GM21619 (cell line): ENCODE measurements around the gene MEIS1.

ENCODE experiments used
- ATAC-seq: cut with Tn5 transposase; IDR thresholded peaks from one replicate; pipeline ENCODE4 v1.9.1; 2021; ENCODE audit not compliant: unreplicated experiment

Gene MEIS1

DNA sequence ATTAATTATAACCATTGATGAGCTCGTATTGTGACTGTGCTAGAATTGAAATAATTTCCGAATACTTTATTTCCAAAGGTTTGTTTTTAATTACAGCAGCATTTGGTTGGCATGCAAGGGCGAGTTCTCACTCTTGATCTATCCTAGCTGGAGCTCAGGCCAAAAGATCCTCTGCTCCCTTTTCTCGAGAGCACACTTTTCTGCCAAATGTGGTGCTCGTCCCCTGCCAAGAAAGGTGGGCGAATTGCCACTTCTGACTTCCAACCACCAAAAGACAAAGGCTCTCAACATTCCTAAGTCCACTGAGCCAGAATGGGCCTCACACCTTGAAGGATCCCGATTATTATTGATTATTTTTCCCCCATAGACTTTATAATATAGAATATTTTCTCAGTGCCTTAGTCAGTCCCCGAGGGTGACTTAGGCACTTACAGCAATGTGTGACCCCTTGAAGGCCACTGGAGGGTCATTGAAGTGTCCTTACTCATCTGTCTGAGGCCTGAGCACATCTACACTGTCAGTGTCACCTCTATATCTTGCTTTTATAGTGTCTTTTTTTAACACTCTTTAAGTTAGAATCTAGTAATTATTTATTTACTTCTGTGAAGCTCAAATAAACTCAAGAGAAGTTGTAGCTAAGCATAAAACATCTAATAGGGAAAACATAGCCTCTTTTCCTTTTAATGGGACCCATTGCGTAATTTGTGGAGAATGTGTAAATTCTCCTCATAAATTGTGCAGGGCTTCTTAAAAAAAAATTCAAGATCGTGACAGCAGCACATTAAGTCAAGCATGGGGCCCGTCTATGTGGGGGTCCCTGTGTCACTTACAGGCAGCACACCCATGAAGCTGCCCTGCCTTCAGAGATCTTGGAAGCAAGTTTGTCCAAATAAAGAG, 98.3 kb downstream of the MEIS1 start:
- ATAC-seq, result no peak

DNA sequence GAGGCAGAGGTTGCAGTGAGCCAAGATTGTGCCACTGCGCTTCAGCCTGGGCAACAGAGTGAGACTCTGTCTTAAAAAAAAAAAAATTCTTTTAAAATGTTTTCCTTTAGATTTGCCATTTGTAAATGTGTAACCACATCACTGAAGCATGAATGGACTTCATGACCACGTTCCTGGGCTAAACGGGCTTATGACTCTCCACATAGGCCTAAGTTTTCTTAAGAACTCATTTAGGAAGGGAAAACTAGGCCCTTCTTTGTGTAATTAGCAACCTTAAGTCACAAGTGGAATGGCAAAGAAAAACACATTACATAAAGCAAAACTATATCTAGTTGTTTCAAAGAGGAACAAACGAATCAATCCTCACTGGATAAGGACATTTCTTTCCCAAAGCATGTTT, 99.5 kb downstream of the MEIS1 start:
- no peak for ATAC-seq

DNA sequence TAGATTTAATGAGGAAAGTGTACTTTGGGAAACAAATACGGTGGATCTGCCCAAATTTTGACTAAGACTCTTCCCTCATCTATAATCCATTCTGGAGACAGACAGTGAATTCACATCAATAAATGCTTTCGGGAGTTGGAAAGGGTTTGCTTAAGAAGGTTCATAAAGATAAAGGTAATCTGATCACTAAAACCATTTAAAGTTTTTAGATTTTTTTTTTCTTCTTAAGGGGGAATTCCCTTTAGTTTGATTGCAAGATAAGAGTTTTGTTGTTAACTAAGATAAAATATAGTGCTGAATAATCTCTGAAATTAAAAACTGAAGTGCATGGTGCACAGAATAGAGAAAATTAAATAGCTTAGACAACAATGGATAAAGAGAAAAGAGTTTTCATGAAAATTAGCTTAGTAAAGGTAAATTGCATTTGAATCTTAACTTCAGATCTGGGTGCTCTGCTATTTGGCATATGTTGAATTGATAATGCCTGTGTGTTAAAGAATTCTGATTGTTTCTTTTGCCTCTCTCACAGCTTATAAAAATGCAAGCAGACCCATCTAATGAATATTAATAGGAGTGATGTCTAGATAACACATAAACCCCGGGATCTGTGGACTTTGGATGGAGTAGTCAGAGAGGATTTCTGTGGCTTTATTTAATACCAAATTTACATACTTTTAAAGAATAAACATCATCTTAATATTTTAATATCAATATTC, 100.8 kb downstream of the MEIS1 start:
- ATAC-seq, result no peak

DNA sequence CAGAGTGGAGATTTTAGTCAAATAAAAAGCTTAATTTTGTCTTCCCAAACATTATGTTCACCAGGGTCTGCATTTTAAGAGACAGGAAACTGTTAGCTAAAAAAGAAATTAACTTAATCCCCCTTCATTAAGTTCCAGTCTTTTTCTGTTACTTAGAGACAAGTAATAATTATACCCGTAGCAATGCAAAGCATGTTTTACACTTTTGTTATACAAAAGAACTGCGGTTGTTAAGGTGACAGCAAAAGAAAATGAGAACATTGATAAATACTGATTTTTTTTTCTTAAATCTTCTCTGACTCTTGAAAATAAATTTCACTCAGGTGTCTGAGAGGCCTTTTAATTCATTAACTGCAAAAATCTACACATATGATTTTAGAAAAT, 101.4 kb downstream of the MEIS1 start:
- ATAC-seq, result no peak

DNA sequence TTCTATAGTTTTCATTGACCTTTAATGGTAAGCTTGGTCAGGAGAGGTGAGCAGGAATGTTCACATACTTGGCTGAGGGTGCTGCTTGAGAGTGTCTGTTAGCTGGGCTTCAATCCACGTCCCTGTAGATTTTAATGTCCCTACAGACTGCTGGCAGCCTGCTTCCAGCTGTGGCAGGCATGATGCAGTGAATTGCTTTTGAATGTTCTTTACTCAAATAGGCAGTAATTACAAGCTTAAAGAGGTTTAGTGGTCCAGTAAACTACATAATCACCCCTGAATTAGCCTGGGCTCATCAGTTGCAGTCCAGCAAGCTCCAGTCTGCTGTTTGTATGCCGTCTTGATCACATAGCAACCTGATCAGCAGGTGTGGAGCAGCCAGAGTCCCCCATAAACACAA, 102.1 kb downstream of the MEIS1 start:
- no peak for ATAC-seq

DNA sequence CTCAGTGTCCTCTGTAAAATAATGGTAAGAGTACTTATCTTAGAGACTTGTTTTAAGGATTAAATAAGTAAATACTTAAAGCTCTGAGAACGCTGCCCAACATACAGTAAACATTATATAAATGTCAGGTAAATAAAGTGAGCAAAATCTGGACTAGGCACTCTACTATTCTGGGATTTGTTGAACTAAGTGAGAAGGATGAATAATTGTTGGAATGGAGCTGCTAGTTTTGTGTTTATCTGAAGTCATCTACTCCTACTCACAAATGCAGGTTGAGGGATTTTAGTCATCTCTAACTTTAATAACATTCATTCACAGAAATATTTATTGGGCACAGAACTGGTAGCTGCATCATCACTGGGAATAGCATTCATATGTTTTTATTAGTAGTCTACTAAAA, 103.4 kb downstream of the MEIS1 start:
- no peak for ATAC-seq

DNA sequence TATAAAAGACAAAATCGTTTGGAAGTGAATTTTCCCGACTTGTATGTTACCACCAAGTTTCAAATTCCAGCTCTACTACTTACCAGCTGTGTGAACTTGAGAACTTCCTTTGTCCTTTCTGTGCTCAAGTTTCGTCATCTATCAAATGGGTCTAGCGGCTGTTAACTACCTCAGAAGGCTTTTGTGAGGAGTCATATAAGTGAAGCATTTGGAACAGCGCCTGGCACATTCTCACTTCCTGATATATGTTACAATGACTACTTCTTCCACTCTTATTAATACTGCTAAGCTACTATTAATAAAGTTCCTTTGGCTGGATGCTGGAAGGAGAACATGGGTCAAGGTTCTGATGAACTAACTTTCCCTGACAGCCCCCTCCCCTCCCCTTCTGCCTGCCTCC, 104.5 kb downstream of the MEIS1 start:
- no peak for ATAC-seq

DNA sequence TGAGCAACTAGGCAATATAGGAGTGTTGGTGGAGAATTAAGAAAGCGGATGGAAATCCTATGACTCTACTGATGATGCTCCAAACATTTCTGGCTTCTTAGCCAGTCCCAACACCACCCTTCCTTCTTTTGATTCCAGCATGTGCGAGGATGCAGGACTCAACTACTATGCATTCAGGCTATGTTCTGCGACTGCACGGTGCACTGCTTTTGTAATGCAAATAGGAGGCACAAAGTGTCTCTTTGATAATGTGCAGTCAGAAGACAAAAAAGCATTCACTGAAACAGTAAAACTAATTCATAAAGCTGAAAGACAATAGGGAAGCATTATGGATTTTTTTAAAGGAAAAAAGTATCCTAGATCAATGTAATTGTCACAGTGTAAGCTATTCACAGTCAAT, 106.7 kb downstream of the MEIS1 start:
- ATAC-seq, result no peak

DNA sequence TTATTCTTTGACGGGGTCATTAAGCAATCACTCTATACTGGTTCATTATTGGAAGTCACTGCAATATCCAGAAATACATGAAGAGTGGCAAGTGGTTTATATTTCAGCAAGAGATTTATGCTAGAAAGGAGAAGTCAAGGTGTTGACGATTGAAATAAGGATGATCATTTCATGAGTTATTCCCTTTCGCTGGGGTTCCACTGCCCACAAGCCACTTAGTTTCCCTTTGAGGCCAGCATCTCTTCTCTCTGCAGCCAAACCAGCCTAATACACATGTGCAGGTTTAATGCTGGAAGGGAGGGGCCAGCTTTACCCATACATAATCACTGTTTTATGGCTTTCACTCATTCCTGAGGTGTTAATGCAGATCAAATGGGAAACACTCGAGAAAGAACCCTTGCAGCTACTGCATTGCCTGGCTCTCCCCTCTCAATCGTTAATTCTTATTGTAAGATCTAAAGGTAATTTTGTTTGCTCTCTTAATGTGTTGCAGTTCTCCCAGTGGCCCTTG, 108.4 kb downstream of the MEIS1 start:
- no peak for ATAC-seq

DNA sequence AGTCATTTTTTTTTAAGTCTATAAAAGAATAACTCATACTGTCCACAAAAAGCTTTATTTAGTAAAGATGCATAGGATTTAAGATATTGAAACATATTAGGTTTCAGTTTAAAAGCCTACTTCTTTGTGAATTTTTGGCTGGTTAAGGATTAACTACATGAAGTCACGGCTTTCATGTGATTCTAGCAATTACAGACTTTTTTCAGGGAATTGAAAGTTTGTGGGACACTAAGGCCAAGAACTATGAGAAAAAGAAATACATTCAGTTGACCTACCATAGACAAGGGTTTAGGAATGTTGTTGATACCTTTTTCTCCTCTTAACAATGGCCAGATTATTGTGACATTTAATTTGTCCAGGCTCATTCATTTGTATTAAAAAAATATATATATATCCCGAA, 109.3 kb downstream of the MEIS1 start:
- no peak for ATAC-seq

DNA sequence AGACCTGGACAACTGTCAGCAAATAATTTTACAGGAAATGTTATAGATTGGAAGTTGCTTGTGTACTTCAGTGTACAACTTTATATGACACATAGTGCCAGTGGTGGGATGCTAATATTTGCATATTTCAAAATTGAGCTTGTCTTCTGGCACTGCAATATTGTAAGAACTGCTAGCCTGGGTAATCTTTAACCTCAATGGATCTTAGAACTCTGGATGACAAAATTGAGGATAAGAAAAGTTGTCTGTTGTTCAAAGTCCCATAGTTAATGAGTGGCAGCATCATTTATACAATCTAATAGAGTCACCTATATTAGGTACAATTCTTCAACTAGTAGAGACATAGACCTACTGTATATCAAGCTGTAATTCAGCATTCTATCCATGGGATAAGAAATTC, 110.3 kb downstream of the MEIS1 start:
- no peak for ATAC-seq

DNA sequence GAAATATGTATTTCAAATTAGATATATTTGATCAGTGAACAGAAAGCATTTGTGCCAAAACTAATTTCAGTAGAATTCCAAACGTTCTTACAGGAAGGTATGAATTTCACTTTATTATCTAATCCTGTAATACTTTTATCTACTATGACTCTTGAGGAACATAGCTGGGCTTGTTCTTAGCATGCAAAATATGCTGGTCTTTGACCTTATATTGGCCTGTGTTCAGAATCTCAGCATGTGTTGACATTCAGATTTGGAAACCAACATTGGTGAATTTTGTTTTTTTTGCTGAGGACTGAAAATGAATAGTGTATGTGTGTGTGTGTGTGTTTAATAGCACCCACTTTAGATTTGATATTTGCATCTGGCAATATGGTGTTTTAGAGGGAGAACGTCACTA, 112.2 kb downstream of the MEIS1 start:
- ATAC-seq, result no peak

DNA sequence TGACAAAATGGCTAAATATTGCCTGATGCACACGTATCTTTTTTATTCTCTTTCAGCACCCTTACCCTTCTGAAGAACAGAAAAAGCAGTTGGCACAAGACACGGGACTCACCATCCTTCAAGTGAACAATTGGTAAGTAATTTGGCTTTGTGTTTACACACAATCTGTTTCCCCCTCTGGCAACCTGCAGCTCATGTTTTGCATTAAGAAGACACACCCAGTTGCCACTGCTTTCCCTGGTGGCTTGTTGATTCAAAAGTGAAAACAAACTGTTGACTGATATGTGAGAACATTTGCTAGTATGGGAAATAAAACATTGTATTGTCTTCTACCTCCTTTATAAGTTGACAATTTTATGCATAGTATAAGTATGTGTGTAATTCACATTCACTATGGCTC, 113.0 kb downstream of the MEIS1 start:
- no peak for ATAC-seq

DNA sequence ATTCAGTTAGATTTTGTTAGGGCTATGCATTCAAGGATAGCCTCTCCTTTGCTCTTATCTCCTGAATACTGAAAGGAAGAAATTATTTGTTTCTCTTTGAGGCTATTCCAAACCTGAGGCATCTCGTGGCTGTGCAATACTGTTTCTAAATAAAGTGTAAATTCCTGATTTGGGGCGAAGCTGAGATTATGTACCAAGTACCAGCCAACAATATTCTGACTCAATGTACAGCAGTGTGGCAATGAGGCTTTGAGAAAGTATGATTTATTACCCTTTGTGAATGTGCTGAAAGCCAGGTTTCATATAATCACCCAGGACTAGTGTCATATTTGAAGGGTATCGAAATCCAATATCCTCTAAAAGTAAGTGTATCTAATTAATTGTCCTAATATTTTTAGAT, 113.5 kb downstream of the MEIS1 start:
- ATAC-seq, result no peak

DNA sequence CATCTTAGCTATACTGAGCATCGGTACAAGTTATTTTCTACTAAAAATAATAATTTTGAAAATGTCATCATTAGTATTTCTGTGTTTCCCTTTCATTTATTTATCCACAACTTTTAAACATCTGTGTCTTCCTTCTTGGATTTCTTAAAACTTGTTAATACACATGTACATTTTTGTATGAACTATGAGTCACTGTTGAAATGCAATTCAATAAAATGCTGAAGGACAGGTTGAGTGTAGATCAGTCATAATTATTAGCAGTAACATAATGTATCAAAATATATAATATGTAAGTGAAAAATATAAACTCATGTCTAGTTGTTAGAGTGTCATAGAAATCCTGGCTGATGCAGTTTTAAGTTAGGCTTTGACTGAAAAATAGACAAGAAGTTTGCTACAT, 115.9 kb downstream of the MEIS1 start:
- no peak for ATAC-seq

DNA sequence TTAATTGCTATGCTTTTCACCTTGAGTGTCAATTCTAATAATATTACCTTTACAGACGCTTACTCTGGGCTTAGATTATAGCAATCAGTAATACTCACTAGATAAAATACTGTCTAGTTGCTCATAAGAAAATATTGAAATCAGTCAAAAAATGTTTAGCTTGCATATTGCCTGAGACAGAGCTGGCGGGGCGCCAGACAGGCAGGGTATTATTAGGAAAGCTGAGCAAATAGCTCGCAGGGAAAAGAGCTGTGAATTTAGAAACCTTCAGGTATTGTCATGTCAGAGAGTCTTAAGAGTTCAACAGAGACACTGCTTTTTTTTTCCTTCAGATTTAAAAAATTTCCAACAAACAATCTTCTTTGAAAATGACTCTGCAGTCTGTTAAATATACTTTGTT, 118.4 kb downstream of the MEIS1 start:
- ATAC-seq, result no peak

DNA sequence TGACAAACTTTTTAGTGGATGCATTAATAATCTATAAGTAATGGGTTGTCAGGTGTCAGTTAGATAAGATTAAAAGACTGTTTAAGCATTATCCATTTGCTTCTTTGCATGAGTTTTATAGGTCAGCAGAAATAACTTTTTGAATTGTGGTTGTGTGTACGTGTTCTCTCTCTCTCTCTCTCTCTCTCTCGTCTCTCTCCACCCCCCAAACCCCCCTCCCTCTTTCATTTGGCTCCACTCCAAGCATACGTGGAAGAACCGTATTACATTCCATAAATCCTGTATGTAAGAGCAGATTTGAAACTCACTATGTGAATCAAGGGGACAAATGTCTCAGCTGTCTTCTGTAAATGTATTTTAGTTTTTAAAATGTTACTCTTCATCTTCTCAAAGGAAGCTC, 120.2 kb downstream of the MEIS1 start:
- no peak for ATAC-seq

DNA sequence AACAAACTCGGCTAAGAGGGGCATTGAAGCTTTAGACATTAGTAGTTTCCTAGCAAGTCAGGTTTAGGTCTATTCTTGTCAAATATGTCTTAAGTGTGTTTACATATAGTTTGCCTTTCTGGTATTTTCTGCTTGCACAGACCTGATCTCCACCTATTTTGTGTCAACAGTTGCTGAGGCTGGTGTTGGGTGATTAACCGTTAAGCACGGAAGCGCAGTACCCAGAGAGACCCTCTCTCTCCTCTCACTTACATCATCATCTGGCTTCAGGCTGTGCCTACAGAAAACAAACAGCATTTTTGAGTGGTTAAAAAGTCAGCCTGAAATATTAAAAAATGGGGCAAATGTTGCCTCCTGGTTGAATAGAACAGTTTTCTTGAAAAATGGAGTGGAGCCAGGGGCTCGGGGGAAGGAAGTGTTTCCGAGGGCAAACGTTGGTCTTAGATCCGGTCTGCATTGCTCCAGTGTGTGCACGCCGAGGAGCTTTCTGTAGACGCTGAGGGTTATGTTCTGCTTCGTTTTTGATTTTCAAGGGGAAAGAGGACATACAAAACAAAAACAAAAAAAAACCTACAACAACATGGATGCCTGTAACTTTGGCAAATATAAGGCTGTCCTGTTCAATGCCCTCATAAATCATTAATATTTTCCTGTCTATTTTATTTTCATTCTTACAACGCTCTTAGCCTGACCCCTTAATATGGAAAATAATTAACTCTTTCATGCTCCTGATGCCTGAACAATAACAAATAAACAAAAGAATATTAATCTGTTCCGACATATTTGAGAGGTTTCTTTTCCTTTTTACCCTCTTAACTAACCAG, 120.8 kb downstream of the MEIS1 start:
- no peak for ATAC-seq

DNA sequence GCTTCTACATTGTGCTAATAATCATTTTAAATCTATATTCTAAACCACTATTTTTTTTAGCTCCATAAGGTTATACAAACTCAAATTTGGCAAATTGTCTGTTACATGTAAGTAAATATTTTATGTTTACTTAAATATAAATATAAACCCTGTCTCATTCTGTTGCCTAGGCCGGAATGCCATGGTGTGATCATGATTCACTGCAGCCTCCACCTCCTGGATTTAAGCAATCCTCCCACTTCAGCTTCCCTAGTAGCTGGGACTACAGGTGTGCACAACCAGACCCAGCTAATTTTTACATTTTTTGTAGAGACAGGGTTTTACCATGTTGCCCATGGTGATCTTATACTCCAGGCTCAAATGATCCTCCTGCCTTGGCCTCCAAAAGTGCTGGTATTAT, 124.7 kb downstream of the MEIS1 start:
- no peak for ATAC-seq

DNA sequence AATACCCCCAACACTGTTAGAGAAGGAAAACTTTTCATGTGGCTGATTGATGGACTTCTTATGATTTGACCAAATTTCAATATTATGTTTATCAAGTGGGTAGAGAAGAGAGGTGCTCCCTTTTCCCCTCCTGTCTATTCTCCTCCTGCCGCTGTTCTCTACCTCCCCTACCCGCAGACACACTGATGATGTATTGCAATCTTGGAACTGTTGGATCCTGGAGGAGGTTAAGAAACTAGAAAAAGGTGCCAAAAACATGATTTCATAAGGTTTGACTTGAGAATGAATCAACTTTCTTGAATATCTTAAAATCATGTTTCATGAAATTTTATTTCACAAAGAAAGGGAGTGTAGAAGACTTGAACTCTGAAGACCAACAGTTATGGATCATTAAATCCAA, 125.8 kb downstream of the MEIS1 start:
- no peak for ATAC-seq

DNA sequence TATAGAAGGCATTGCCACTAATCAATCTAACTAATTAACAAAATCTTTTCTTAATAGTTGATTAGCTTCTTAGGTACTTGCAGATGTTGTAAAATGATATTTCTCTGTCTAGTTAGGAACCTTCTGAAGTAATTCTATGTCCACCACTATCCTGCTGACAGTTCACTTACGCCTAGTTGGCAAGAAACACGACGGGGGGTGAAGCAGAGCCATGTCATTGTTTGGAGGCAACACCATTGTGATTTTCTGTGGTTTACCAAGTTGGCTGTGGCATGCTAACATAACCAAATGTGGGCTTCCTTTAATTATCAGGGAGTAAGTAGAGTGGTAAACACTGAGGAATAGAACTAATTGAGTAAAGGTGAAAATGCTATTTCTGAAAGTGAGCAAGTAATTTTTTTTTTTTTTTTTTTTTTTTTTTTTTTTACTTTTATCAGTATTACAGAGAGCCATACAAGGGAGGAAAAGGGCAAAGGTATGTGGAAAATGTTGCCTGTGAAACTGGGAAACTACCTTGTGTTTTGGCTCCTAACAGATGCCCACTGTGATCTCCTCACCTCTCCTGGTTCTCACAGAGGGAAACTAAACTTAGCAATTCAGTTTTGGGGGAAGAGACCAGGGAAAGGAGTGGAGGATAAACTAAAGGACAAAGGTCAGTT, 126.8 kb downstream of the MEIS1 start:
- ATAC-seq, result no peak
